GM12874 (cell line): Measurements from ENCODE around the gene GPR108.

Experiments used
- TF ChIP-seq, protein P1 (sequence below): IDR thresholded peaks from 2 replicates; pipeline ENCODE4 v1.5.1; 2011; ENCODE audit warnings: low read depth, mild to moderate bottlenecking, control low read depth, low read length, moderate library complexity; ENCODE audit not compliant: insufficient read depth

The GPR108 gene

DNA sequence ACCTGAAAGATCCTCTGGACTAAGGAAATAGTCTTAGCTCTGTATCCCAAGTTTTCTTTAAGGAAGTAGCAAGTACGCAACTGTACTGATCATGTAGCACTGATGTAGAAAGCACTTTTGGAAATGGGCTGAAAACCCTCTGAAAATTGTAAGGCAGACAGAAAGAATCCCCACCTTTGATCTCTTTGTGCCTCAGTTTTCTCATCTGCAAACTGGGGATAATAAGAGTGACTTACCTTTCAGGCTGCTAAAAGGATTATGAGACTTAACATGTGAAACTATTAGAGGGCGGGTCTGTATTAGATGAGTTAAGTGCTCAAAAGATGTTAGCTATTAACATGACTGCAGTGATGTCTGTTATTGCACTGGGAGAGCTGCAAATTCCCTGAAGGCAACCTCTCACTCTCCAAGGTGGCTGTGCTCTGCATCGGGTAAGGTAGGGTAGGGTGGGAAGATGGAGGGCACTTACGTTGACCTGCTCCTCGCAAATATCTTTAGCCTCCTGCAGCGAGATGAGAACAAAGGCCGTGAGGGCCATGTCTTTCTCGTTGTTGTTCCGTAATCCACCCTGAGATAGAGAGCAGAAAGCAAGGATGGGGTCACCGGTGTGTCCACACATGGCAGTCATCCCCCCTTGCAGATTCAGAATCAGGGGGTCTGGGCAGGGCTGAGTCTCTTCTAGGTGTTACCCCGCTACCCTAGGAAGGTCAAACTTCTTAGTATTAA, 47.1 kb downstream of the GPR108 start:
- TF ChIP-seq, protein P1, sequence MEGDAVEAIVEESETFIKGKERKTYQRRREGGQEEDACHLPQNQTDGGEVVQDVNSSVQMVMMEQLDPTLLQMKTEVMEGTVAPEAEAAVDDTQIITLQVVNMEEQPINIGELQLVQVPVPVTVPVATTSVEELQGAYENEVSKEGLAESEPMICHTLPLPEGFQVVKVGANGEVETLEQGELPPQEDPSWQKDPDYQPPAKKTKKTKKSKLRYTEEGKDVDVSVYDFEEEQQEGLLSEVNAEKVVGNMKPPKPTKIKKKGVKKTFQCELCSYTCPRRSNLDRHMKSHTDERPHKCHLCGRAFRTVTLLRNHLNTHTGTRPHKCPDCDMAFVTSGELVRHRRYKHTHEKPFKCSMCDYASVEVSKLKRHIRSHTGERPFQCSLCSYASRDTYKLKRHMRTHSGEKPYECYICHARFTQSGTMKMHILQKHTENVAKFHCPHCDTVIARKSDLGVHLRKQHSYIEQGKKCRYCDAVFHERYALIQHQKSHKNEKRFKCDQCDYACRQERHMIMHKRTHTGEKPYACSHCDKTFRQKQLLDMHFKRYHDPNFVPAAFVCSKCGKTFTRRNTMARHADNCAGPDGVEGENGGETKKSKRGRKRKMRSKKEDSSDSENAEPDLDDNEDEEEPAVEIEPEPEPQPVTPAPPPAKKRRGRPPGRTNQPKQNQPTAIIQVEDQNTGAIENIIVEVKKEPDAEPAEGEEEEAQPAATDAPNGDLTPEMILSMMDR = no peak

DNA sequence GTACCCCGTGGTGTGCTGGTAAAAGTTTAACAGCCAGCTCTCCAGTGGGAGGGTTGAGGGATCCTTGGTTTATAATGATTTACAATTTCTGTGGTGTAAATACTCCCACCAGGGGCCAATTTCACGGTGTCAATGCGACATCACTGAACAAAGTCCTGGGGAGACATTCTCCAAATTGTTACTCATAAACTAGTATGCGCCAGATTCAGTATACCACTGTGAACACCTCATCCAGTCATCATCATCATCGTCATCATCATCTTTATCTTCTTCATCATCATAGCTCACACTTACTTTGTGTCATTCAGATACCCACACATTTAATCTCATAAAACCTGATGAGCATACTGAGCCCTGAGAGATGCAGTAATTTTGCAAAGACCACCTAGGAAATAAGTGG, 50.3 kb downstream of the GPR108 start:
- TF ChIP-seq, protein P1 = no peak

- TF ChIP-seq, protein P1 = no peak
These were observed 50.8 kb downstream of the GPR108 start for GRCh38 chr19:6686628-6686975.

- TF ChIP-seq, protein P1 = no peak
These were observed 51.3 kb downstream of the GPR108 start for GRCh38 chr19:6685962-6686627.

DNA sequence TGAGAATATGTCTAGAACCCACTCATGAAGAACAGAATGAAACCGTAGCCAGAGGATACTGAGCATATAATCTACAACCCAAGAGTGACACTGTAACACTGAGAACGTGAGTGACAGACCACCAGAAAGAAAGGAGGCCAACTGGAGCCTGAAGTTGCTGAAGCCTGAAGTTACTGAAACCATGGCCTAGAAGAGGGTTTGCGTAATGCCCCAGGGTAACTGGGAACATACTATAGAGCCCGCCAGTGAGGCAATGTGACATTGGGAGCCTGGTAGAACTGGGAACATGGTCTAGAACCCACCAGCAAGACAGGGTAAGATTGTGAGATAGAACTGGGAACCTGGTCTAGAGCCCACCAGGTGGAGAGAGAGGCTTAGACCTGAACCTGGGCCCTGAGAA, 51.9 kb downstream of the GPR108 start:
- TF ChIP-seq, protein P1 = no peak

DNA sequence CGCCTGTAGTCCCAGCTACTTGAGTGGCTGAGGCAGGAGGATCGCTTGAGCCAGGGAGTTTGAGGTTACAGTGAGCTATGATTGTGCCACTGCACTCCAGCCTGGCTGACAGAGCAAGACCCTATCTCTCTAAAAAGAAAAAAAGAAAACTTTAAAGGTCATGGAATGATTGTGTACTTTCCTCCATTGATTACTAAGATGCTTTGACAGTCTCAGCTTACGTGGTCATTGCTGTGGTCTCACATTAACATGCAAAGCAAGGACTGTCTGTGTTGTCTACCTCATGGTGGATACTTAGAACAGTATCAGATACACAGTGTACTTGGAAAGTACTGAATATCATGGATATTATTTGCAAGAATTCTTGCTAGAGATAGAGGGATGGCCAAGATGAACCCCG, 53.4 kb downstream of the GPR108 start:
- TF ChIP-seq, protein P1 = no peak

- TF ChIP-seq, protein P1 = no peak
These were observed 54.7 kb downstream of the GPR108 start for GRCh38 chr19:6682607-6683128.
